ENCODE measurements around the gene CELA2A. TPM values are rescaled to one million over a fixed set of nuclear protein-coding genes. Genes with fewer than 3 reads are reported as not detected.
"Not testable (repeated sequence)": the region's sequence is repeated elsewhere in the genome, so short reads cannot be mapped to it uniquely, and the experiment has no call there.

CELA2A gene
- total RNA-seq, 1 experiment from 2014 or later: not detected

DNA sequence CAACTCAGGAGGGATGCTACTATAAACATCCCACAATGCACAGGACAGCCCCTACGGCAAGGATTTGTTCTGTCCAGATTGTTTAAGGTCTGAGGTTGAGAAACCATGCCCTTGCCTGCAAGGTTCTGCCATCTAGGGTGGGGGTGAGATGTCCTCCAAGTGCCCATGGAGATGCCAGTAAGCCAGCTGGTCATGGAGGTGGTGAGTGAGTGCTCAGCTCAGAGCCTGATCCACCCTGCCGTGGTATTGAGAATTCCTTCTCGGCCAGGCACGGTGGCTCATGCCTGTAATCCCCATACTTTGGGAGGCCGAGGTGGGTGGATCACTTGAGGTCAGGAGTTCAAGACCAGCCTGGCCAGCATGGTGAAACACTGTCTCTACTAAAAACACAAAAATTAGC lies 31.6 kb upstream of the CELA2A start:
- no peak for DNase-seq (ENCODE audit: low spot score)

DNA sequence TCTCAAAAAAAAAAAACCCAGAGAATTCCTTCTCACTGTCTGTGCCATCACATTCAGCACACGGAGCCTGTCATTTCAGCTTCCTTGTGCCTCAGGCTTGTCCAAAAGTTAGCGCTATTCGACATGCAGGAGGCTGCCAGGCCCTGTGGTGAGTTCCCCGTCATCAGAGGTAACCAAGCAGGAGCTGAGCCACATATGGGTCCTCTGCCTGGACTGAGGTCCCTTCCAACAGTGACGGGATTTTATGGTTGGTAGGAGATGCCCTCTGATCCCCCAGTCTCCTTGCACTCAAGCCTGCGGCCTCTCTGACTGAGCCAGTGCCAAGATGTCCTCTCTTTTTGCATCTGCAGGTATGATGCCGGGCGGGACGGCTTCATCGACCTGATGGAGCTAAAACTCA lies 31.0 kb upstream of the CELA2A start:
- DNase-seq (ENCODE audit: low spot score): no peak

DNA sequence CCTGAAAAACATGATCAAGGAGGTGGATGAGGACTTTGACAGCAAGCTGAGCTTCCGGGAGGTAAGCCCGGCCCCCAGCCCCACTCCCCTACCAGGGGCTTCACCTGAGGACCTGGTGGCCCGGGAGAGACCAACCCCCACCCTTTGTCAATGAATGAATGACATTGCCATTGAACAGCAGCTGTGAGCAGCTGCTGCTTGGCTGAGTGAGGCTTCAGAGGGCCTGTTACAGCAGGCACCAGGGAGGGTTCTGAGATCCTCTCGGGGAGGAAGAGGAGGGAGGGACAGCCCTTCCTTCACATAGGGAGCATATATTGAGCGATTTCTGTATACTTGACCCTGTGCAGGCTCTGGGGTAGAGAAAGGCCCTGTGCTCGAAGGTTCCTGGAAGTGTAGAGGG lies 30.6 kb upstream of the CELA2A start:
- DNase-seq (ENCODE audit: low spot score): no peak

DNA sequence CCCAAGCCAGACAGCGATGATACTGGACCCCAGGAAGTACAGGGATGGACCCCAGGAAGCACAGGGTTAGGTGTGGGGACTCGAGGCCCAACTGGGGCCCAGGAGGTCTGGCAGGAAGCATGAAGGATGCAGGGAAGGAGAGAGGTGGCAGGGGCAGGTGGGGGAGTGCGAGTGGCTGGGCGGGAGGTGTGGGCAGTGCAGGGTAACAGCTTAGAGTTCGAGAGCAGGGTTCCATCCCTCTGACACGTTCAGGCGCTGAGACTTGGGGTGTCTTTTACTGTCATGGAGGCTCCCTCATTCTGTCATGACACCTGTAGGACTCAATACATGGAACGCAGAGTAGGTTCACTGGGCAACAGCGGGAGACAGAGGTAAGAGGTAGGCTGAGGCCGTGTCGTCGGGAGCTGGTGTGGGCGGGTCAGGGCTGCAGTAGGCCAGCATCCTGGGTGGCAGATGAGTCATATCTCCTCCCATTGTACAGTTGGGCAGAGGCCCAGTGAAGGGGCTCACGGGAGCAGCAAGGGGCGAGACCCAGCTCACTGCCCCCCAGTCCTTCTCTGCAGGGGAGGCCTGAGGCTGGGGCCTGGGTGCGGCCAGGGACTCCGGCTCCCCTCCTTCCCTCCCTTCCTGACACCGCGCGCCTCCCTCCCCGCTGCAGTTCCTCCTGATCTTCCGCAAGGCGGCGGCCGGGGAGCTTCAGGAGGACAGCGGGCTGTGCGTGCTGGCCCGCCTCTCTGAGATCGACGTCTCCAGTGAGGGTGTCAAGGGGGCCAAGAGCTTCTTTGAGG lies 29.8 kb upstream of the CELA2A start:
- peak; percentile 88 for DNase-seq (ENCODE audit: low spot score)

DNA sequence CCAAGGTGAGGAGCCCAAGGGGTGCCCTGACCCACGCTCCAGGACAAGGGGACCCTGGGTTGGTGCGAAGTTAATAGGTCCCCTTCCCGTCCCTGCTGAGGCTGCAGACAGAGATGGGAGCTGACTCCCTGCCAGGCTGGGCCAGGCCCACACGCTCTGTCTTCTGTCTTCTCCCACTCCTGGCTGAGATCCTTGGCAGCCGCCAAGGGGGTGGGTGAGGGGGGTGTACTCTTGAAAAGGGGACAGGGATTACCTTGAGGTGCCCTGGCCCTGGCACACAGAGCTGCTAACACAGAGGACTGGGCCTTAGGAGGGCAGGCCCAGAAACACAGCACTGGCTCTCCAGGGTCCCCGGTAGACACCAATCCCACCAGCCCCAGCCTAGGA lies 29.3 kb upstream of the CELA2A start:
- DNase-seq (ENCODE audit: low spot score): no peak

DNA sequence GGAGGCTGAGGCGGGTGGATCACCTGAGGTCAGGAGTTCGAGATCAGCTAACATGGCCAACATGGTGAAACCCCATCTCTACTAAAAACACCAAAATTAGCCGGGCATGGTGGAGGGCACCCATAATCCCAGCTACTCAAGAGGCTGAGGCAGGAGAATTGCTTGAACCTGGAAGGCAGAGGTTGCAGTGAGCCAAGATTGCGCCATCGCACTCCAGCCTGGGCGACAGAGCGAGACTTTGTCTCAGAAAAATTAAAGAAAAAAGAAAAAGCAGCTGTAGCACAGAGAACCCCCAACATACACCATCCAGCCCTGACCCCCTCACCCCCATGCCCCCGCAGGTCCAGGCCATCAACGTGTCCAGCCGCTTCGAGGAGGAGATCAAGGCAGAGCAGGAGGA lies 28.3 kb upstream of the CELA2A start:
- not testable (repeated sequence) for DNase-seq (ENCODE audit: low spot score)

DNA sequence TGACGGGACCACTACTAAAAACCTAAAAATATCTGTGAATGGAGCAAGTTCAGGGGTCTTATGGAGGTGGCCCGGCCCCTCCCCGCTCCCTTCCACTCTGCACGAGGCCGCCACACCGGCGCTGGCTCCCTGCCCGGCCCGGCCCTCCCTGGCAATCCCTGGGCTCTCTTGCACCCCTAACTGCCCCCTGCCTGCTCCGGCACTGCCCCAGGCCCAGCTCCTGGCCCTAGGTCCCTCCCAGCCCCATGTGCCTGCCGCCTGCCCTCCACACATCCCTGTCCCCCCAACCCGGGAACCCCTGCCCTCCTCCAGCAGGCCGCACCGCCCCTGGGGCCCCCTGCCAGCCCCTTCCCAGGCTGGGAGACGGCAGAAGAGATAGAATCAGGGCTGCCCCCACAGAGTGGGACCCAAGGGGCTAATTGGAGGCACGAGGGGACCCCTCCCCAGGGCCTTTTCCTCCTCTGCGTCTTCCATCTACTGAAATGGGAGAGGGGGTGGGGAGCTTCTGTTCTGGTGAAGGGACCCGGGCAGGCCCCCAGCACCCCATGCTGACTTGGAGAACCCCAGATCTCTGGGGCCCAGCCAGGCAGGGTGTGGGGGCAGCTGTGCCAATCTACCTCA lies 27.6 kb upstream of the CELA2A start:
- no peak for DNase-seq (ENCODE audit: low spot score)

DNA sequence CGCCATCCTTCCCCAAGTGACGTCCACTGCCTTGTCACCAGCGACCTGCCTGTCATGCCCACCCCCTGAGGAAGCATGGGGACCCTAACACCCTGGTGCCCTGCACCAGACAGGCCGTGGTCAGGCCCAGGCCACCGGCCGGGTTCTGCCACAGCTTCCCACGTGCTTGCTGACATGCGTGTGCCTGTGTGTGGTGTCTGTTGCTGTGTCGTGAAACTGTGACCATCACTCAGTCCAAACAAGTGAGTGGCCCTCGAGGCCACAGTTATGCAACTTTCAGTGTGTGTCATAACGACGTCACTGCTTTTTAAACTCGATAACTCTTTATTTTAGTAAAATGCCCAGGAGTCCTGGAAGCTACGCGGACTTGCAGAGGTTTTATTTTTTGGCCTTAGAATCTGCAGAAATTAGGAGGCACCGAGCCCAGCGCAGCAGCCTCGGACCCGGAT lies 26.8 kb upstream of the CELA2A start:
- no peak for DNase-seq (ENCODE audit: low spot score)

DNA sequence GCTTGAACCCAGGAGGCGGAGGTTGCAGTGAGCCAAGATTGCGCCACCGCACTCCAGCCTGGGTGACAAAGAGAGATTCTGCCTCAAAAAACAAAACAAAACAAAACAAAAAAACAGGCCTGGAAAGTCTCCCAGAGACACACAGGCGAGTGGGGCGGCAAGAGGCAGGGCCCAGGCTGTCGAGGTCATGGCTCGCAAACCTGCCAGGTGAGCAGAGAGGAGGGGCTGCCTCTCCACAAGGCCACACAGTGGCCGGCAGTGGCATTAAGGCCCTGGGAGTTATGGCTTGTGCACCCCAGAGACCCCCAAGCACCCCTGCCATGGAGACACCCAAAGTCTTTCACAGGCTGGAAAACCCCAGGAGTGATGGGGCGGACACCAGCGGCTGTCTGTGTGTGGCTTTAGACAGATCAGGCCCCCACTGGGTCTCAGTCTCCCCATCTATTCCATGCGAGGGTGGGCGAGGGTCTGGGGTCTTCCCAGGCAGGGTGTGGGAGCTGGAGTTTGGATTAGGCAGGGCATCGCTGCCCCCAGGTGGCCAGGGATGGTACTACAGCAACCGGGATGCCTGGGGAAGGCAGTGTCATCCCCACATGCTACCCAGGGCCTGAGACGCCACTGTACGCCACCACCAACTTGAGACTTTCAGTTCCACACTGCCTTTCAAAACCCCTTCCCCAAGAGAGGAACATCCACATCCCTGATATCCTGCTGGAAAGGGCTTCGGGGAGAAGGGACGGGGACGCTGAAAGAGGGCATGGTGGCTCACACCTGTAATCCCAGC lies 25.6 kb upstream of the CELA2A start:
- DNase-seq (ENCODE audit: low spot score): no peak

DNA sequence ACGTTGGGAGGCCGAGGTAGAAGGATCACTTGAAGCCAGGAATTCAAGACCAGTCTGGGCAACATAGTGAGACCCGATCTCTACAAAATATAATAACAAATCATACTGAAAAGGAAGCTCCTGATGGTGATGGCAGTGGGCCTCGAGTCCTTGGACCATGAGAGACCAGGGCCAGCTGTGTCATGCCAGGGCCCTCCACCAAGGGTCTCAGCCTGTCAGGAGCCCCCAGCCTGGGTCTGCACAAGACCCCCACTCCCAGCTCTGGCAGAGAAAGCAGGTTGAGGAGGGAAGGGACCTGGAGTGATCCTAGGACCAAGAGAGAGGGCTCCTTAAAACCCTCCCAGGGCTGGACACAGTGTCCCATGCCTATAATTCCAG lies 25.0 kb upstream of the CELA2A start:
- no peak for DNase-seq (ENCODE audit: low spot score)

DNA sequence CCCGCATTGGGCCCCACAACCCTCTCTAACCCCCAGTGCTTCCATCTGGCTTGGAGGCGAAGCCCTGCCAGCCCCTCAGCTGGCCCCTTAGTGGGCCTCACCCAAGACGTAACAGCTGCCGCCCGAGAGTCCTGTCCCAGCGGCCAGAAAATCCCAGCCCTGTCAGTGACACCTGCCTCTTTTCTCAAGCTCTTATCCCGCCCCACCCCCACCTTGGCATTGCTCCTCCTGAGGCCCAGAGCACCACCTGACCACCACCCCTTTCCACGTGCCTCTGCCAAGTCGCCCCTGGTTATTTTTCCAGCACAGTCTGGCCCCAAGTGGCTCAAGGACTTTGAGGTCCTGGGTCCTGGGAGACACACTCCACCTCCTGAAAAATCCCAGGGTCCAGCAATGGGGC lies 24.2 kb upstream of the CELA2A start:
- DNase-seq (ENCODE audit: low spot score): no peak

DNA sequence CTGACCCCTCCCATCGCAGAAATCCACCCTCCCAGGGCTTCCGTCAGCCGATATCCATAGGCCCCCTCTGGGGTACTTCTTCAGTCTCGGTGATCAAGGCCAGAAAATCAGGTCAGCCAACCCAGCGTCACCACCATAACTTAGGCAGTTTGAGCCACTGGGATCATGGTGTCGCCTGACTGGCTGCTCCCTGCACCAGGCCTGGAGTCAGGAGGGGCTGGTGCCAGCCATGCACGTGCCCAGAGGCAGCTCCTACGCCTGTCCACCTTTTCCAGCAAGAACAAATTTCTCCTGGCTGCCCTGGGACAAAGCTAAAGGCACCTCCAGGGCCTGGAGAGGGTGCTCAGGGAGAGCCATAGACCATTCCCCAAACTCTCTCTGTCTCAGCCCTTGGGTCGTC lies 23.1 kb upstream of the CELA2A start:
- no peak for DNase-seq (ENCODE audit: low spot score)

DNA sequence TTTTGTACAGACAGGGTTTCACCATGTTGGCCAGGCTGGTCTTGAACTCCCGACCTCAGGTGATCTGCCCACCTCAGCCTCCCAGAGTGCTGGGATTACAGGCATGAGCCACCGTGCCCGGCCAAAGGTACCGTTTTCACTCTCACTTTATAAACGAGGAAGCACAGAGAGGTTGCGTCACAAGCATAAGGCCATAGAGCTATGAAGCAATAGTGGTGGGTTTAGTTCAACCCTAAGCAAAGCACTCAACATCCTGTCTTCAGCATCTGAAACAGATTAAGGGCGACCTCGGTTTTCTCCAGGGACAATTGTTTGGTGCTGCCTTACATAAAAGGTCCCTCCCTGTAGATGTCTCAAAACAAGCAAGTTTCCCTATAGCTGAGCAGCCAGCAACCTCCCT lies 21.8 kb upstream of the CELA2A start:
- DNase-seq (ENCODE audit: low spot score): not testable (repeated sequence)

DNA sequence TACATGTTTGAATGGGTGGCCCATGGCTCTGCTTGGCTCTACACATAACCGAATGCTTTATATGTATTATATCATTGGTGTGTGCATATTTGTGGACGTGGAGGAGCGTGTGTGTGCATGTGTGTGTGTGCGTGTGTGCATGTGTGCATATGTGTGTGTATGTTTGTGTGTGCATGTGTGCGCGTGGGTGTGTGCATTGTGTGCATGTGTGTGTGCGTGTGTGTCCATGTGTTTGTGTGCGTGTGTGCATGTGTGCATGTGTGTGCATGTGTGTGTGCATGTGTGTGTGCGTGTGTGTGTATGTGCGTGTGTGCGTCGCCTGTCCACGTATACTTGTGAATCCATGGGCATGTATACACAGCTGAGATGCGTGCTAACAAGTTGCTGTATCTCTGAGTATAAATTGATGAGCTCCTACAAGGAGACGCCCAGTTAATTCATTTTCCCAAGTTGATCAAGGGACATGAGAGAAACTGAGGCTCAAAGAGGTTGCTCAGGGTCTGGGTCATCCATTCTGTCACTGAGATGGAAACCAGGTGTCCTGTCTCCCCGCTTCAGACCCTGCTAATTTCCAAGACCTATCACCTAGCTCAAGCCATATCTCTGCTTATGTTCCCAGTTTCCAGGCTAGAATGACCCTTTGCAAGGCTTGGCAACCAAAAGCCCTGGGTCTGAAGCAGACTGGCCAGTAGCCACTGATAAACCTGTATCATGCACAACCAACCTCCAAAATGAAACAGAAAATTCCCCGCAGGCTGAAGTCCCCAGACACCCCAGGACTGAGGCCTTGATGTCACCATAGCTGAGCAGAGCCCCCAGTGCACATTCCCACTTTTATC lies 21.1 kb upstream of the CELA2A start:
- no peak for DNase-seq (ENCODE audit: low spot score)

DNA sequence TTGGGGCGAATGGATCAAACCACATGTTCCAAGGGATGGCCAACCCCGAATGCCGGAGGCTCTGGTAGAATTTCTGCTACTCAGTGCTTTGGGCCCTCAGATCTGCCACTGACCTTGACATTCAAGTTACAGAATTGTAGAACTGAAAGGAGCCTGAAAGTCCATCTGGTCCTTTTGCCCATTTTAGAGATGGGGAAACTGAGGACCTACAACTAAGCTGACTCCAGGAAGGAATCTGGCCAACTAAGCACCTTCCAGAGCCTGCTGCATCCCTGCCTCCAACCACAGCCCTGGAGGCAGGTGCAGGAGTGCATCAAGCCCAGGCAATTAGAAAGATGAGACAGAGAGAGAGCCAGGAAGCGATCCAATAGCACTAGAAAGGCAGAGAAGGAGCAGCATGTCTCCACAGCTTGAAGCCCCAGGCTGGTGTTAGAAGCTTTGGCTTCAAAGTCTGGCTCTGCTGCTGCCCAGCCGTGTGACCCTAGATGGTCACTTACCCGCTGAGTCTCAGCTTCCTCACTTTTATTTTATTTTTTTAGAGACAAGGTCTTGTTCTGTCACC lies 19.6 kb upstream of the CELA2A start:
- no peak for DNase-seq (ENCODE audit: low spot score)

DNA sequence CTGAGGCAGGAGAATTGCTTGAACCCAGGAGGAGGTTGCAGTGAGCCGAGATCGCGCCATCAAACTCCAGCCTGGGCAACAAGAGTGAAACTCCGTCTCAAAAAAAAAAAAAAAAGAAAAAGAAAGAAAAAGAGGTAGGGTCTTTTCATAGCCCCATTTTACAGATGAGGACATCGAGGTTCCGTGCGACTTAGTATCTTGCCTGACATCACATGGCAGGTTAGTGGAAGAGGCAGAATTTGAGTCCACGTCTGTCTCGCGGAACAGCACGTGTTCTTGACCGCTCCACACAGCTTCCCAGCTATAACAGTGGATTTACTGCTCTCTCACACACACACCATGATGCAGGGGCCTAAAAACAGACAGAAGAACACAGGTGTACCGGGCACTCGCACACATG lies 17.2 kb upstream of the CELA2A start:
- no peak for DNase-seq (ENCODE audit: low spot score)

DNA sequence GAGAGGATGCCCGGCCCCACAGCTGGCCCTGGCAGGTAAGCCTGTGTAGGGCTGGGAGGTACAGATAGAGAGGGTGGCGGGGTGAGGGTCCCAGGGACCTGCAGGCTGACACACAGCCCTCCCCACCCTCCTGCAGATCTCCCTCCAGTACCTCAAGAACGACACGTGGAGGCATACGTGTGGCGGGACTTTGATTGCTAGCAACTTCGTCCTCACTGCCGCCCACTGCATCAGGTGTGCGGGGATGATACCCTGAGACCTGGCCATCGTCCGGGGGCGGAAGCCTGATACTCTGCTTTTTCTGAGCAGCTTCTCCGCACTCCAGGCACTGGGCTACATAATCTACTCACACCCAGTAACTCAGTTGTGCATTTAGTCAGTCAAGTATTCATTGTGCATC lies 16.2 kb upstream of the CELA2A start:
- DNase-seq (ENCODE audit: low spot score): no peak

DNA sequence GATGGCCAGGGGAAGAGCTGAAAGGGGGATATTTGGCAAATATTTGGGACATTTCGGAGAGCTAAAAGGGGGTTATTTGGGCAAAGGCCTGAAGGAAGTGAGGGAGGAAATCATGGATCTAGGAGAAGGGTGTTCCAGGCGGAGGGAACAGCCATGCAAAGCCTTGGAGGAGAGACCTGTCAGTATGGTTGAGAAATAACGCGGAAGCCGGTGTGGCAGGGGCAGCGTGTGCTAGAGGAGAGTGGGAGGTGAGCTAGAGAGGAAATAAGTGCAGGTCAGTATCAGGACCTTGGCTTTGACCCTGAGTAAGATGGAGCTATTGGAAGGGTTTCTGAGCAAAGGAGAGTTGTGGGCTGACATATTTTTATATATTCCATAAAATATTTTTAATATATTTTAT lies 15.3 kb upstream of the CELA2A start:
- DNase-seq (ENCODE audit: low spot score): no peak

DNA sequence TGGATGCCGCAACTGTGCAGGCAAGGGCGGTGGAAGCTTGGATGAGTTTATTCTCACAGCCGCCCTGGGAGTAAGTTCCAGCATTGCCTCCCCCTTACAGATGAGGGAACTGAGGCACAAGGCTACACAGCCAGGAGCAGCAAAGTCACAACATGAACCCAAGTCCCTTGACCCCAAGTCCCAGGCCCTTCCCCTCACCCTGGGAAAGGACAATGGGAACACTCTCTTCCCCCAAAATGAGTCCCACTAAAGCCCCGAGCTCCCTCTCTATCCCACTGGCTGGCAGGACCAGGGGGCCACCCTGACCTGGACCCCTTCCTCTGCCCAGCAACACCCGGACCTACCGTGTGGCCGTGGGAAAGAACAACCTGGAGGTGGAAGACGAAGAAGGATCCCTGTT lies 14.4 kb upstream of the CELA2A start:
- no peak for DNase-seq (ENCODE audit: low spot score)

DNA sequence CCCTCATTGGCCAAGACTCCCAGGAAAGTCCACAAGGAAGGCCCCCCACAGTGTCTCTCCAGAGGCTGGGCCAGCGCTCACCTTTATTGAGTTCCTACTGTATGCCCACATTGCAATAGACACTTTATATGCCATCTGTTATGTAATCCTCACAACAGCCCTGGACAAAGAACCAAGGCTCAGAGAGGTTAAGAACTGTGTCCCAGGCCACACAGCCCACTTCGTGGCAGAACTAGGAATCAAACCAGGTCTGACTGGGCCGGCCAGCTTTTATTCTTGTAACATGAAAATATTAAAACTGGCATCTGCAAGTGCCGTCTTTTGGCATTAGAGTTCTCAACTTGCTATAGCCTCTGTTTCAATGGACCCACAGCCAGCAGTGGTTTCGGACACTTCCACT lies 13.8 kb upstream of the CELA2A start:
- no peak for DNase-seq (ENCODE audit: low spot score)

DNA sequence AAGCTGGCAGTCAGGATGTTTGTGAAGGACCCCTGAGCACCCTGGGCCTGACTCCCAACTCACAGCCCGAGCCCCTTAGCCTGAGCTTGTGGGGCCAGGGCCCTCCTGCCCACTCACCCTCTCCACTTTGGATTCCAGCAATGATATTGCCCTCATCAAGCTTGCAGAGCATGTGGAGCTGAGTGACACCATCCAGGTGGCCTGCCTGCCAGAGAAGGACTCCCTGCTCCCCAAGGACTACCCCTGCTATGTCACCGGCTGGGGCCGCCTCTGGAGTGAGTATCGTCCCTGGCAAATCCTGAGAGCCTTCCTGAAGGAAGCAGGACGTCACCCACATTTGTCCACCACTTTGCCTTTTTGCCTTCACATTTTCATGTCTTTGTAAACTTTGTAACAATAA lies 13.3 kb upstream of the CELA2A start:
- no peak for DNase-seq (ENCODE audit: low spot score)

Measured in A172 (cell line).